ENCODE measurements around the gene MYO1C.
"Not testable (repeated sequence)": the region's sequence is repeated elsewhere in the genome, so short reads cannot be mapped to it uniquely, and the experiment has no call there.

The MYO1C gene

GRCh38 chr17:1516388-1517161, 24.1 kb upstream of the MYO1C start, which contains the start of gene INPP5K:
INPP5K (minus strand) TSS chr17:1516612; CDS start chr17:1516499, 113 bp downstream.
- Mint-ChIP-seq H3K27me3 (ENCODE audit: low read depth) (no peaks in the 10 kb centered on the region), H3K9me3 (no peaks in the 10 kb centered on the region), H3K4me1 (ENCODE audit: low read depth) (peaks cover 17% of the 10 kb centered on the region), H3K4me3 (peak within 1 kb of the TSS; percentile 91), H3K36me3 (ENCODE audit: low read depth) (peaks cover 9% of the 10 kb centered on the region), H3K27ac (peak within 1 kb of the TSS; percentile 91)

DNA sequence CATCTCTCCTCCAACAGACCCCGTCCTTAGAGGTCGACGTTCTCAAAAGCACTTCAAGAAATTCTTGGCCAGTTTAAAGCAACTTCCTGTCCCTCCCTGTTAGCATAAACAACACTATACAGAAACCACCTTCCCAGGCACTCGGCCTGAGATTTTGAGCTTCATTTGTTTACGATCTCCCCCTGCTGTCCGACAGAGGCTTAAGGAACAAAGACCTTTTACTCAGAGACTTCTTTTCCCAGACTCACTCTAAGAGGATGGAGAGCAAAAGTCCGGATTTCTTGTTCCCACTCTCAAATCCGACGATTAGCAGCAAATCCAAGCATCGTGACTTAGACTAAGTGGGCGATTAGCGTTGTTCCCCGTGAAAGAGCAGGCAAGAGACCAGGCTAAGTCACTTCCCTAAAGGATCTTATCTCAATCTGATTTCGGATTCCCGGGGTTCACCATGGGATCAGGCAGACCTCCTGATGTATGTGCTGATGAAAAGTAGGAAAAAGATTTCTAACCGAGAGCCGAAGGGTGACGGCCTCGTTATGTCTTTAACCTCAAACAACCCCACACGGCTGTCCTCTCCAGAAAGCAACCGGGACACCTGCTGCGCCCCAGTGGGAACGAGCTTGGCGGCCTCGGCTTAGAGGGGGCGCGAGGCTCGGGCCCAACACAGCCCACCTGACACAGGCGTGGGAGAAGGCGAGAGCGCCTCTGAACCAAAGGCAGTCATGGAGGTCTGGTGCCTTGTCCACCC, 23.3 kb upstream of the MYO1C start:
- no peaks in the 10 kb centered on the region for H3K9me3 Mint-ChIP-seq
- H3K27me3 Mint-ChIP-seq (ENCODE audit: low read depth) = no peaks in the 10 kb centered on the region
- peaks cover 17% of the 10 kb centered on the region for H3K4me1 Mint-ChIP-seq (ENCODE audit: low read depth)
- peak overlapping the region; percentile 91 for H3K27ac Mint-ChIP-seq
- peak overlapping the region; percentile 91 for H3K4me3 Mint-ChIP-seq
- peaks cover 14% of the 10 kb centered on the region for H3K36me3 Mint-ChIP-seq (ENCODE audit: low read depth)

DNA sequence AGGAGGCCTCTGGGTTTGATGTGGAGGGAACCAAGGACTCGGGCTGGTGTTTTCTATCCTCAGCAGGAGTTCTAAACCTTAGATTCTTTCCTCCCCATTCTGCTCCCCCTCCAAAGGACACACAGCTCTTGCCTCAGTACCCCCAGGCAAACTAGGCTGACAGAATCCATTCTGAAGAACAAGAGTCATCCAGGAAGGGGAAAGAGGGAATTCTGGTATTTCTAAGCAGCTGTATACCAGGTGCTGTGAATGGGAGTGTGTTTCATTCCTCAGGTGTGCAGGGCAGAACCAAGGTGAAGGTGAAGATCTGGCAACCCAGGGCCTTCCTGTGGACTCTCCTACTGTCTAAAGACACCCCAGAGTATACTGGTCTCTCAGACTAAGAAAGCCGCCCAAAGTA, 19.9 kb upstream of the MYO1C start:
- Mint-ChIP-seq H3K4me3 (no peak overlapping the region), H3K36me3 (ENCODE audit: low read depth) (peaks cover 22% of the 10 kb centered on the region), H3K4me1 (ENCODE audit: low read depth) (peaks cover 23% of the 10 kb centered on the region), H3K27ac (no peak overlapping the region), H3K27me3 (ENCODE audit: low read depth) (no peaks in the 10 kb centered on the region), H3K9me3 (no peaks in the 10 kb centered on the region)

GRCh38 chr17:1511756-1512321, 19.4 kb upstream of the MYO1C start:
- H3K27me3 Mint-ChIP-seq (ENCODE audit: low read depth) = no peaks in the 10 kb centered on the region
- no peak overlapping the region for H3K27ac Mint-ChIP-seq
- peaks cover 24% of the 10 kb centered on the region for H3K36me3 Mint-ChIP-seq (ENCODE audit: low read depth)

GRCh38 chr17:1511290-1511689, 18.8 kb upstream of the MYO1C start:
- Mint-ChIP-seq H3K27me3 (ENCODE audit: low read depth) (no peaks in the 10 kb centered on the region), H3K4me1 (ENCODE audit: low read depth) (peaks cover 23% of the 10 kb centered on the region), H3K27ac (no peak overlapping the region), H3K9me3 (no peaks in the 10 kb centered on the region), H3K4me3 (no peak overlapping the region), H3K36me3 (ENCODE audit: low read depth) (peaks cover 26% of the 10 kb centered on the region)

More at GRCh38 chr17:1511756-1512321, 19.4 kb upstream of the MYO1C start:
- H3K9me3 Mint-ChIP-seq = no peaks in the 10 kb centered on the region
- H3K4me3 Mint-ChIP-seq = no peak overlapping the region
- peaks cover 23% of the 10 kb centered on the region for H3K4me1 Mint-ChIP-seq (ENCODE audit: low read depth)

GRCh38 chr17:1509290-1509881, 16.9 kb upstream of the MYO1C start:
- Mint-ChIP-seq H3K4me3 (no peak overlapping the region), H3K9me3 (no peaks in the 10 kb centered on the region), H3K4me1 (ENCODE audit: low read depth) (peaks cover 10% of the 10 kb centered on the region), H3K27me3 (ENCODE audit: low read depth) (no peaks in the 10 kb centered on the region), H3K27ac (no peak overlapping the region), H3K36me3 (ENCODE audit: low read depth) (peaks cover 30% of the 10 kb centered on the region)

DNA sequence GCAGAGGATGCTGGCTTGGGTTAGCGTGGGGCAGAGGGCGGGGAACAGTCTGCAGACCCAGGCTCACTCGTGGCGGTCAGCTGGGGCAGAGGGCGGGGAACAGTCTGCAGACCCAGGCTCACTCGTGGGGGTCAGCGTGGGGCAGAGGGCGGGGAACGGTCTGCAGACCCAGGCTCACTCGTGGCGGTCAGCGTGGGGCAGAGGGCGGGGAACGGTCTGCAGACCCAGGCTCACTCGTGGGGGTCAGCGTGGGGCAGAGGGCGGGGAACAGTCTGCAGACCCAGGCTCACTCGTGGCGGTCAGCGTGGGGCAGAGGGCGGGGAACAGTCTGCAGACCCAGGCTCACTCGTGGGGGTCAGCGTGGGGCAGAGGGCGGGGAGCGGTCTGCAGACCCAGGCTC, 16.2 kb upstream of the MYO1C start:
- peaks cover 29% of the 10 kb centered on the region for H3K36me3 Mint-ChIP-seq (ENCODE audit: low read depth)
- H3K27ac Mint-ChIP-seq; H3K27me3 Mint-ChIP-seq (ENCODE audit: low read depth); H3K4me1 Mint-ChIP-seq (ENCODE audit: low read depth); H3K9me3 Mint-ChIP-seq; H3K4me3 Mint-ChIP-seq: not testable (repeated sequence)

DNA sequence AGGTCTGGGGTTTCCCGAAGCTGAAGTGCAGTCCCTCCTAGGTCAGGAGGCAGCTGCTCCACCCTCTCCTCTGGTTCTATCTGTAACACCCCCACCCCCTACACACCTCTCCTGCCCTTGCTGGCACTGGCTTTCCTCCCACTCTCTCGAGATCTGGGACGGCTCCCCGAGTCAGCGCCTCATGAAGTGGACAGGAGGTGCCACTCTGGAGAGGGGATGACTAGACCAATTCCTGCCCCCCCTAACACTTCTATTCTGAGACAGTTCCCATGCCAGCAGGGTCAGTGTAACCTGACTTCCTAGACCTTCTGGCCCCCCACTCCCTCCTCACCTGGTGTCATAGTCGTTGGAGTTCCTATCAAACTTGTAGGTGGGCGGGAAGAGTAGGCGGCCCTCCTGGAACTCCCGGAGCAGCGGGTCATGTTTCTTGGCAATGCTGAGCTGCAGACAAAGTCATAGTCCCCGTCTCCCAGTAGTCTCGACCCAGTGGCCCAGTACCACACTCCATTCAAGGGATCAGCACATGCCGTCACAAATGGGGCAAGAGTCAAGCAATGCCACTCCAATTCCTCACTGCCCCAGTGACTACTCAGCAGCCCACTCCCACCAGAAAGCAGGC, 14.3 kb upstream of the MYO1C start:
- peaks cover 9% of the 10 kb centered on the region for H3K4me1 Mint-ChIP-seq (ENCODE audit: low read depth)
- H3K9me3 Mint-ChIP-seq = no peaks in the 10 kb centered on the region
- H3K27me3 Mint-ChIP-seq (ENCODE audit: low read depth) = no peaks in the 10 kb centered on the region
- no peak overlapping the region for H3K4me3 Mint-ChIP-seq
- H3K36me3 Mint-ChIP-seq (ENCODE audit: low read depth) = peaks cover 25% of the 10 kb centered on the region
- no peak overlapping the region for H3K27ac Mint-ChIP-seq

DNA sequence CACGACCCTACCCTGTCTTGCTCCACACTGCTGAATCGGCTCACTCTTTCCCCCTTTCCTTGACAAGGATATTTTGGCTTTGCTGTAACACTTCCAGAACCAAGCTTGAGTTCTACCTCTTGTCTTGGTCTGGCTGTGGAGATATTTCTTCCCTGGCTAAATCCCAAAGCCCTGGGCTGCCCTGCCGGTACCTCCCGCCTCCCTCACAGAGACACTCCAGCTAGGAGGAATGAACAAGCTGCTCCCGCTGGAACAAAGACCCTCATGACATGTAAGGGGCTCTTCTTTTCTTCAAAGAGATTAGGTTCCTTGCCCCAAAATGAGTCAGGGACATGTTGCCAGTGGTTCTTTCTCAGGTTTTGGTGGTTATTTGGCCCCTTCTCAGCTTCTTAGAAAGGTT, 13.1 kb upstream of the MYO1C start:
- Mint-ChIP-seq H3K36me3 (ENCODE audit: low read depth) (peaks cover 19% of the 10 kb centered on the region), H3K4me3 (no peak overlapping the region), H3K4me1 (ENCODE audit: low read depth) (peaks cover 9% of the 10 kb centered on the region), H3K9me3 (no peaks in the 10 kb centered on the region), H3K27ac (no peak overlapping the region), H3K27me3 (ENCODE audit: low read depth) (no peaks in the 10 kb centered on the region)

DNA sequence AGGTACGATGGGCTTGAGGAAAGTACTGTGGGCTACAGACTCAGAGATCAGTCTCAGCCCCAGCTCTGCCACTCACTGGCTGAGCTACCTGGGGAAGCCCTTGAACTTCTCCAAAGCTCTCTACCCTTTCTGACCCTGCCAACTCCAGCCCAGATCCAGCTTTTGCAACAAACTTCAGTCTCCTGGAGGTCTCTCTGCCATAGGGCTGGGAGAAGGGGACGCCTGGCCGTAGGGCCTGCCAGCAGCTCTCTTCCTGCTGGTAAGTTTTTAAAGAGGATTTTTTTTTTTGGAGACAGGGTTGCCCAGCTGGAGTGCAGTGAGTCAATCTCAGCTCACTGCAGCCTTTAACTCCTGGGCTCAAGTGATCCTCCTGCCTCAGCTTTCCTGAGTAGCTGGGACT, 12.4 kb upstream of the MYO1C start:
- Mint-ChIP-seq H3K4me1 (ENCODE audit: low read depth) (peaks cover 9% of the 10 kb centered on the region), H3K9me3 (no peaks in the 10 kb centered on the region), H3K27ac (no peak overlapping the region), H3K4me3 (no peak overlapping the region), H3K36me3 (ENCODE audit: low read depth) (peaks cover 19% of the 10 kb centered on the region), H3K27me3 (ENCODE audit: low read depth) (no peaks in the 10 kb centered on the region)

GRCh38 chr17:1503699-1504098, 11.2 kb upstream of the MYO1C start:
- Mint-ChIP-seq H3K36me3 (ENCODE audit: low read depth) (peaks cover 14% of the 10 kb centered on the region), H3K4me3 (no peak overlapping the region), H3K9me3 (no peaks in the 10 kb centered on the region), H3K27me3 (ENCODE audit: low read depth) (no peaks in the 10 kb centered on the region), H3K4me1 (ENCODE audit: low read depth) (no peaks in the 10 kb centered on the region), H3K27ac (no peak overlapping the region)

GRCh38 chr17:1498869-1499268, 6.4 kb upstream of the MYO1C start:
- Mint-ChIP-seq H3K9me3 (no peaks in the 10 kb centered on the region), H3K27ac (peak overlapping the region; percentile 26), H3K4me3 (no peak overlapping the region), H3K27me3 (ENCODE audit: low read depth) (no peaks in the 10 kb centered on the region), H3K4me1 (ENCODE audit: low read depth) (no peaks in the 10 kb centered on the region), H3K36me3 (ENCODE audit: low read depth) (peaks cover 1% of the 10 kb centered on the region)

- Mint-ChIP-seq H3K9me3 (no peaks in the 10 kb centered on the region), H3K4me1 (ENCODE audit: low read depth) (peaks cover 2% of the 10 kb centered on the region), H3K27me3 (ENCODE audit: low read depth) (no peaks in the 10 kb centered on the region), H3K36me3 (ENCODE audit: low read depth) (peaks cover 1% of the 10 kb centered on the region), H3K27ac (no peak overlapping the region), H3K4me3 (no peak overlapping the region)
These were observed 5.7 kb upstream of the MYO1C start for GRCh38 chr17:1498233-1498632.

DNA sequence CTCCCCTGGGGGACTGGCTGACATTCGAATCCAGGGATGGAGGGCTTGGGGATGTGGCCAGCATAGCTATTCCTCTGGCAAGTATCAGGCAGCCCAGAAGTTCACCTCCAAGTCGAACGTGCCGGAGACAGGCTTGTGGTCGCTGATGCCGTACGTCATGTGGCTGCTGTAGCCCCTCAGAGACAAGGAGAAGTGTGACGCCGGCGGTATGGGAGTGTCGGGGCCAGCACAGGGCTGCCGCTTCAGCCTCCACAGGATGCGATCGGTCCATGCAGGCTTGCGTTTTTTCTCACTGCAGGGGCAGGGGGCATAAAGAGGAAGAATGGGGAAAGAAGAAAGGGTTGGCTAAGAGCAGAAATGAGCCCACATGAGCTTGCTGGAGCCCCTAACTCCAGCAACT, 5.3 kb upstream of the MYO1C start:
- peaks cover 2% of the 10 kb centered on the region for H3K4me1 Mint-ChIP-seq (ENCODE audit: low read depth)
- H3K9me3 Mint-ChIP-seq = no peaks in the 10 kb centered on the region
- H3K27me3 Mint-ChIP-seq (ENCODE audit: low read depth) = no peaks in the 10 kb centered on the region
- peaks cover 1% of the 10 kb centered on the region for H3K36me3 Mint-ChIP-seq (ENCODE audit: low read depth)
- no peak overlapping the region for H3K4me3 Mint-ChIP-seq
- no peak overlapping the region for H3K27ac Mint-ChIP-seq
